Body of pancreas (tissue), 4 donors: ENCODE measurements around the gene FOSL1.

Experiments
- CTCF ChIP-seq, 7 experiments: fragments of 450-650 bp in 4 of 7; fragments of 200-600 bp in 3 of 7; sonication (generic) in 3 of 7; IDR thresholded peaks; one replicate each; pipeline ENCODE4 v1.5.1; 2016 to 2019; ENCODE audit warnings: antibody characterized with exemption in 7 of 7
- POLR2A ChIP-seq, 3 donors: fragments of 450-650 bp; IDR thresholded peaks; one replicate each; pipeline ENCODE4 v1.6.1; 2016; ENCODE audit warnings: antibody characterized with exemption in 3 of 3, mild to moderate bottlenecking in 2 of 3

GRCh38 chr11:65922565-65922964 is 22.4 kb upstream of the FOSL1 start:
- no peak for TF ChIP-seq CTCF (IDR thresholded peaks at IDR 0.05)
- no peak for TF ChIP-seq POLR2A (IDR thresholded peaks at IDR 0.05)
